ENCODE measurements around the gene POR. TPM values are rescaled to one million over a fixed set of nuclear protein-coding genes. Genes with fewer than 3 reads are reported as not detected.

The POR gene
- total and polyA plus RNA-seq, 2 of the 8 experiments (the other 6 are each of a cell fraction or from before 2014, with no cell fraction given), result 98.7 to 144 TPM

DNA sequence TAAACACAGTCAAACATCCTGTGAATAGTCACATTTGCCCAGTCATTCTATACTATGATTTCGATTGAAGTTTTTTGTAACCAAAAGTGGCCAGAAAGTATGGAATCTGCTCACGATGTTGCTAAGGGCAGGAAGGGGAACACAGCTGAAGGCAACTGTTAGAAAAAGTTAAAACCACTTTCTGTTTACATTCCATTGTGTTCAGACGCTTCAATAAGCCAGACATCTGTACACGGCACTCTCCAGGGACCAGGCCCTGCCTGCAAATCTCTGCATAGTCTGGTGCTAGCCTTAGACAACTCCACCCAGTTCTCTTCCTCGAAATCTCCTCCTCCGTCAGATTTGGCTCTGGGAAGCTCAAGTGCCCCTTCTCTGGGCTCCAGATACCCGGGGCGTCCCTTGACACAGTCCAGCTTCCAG lies 96.5 kb downstream of the POR start:
- ChIA-PET CTCF (ENCODE audit: partially characterized antibody) (interaction anchor here (0.8 to 5.3 kb wide), 4 partner anchors 9 to 145 kb away, joined by 3 to 43 read pairs (median 4); no protein-coding TSS in a partner anchor), POLR2A (ENCODE audit: partially characterized antibody) (interaction anchor here (0.6 to 1.5 kb wide), 3 partner anchors 35 to 96 kb away, joined by 3 to 8 read pairs (median 4); partner anchors contain the start of genes MDH2, POR and STYXL1)
- Histone ChIP-seq H3K4me1 (replicated peaks in 1 of 4; ENCODE audit: control insufficient read depth in 3 of 4, insufficient read depth in 4 of 4, low read length in 3 of 4) (no peaks in the 10 kb centered on the region), H2AK5ac (ENCODE audit: low read depth, low read length) (no peak overlapping the region), H2AFZ (ENCODE audit: low read length) (no peak overlapping the region), H2BK20ac (ENCODE audit: low read length) (no peak overlapping the region), H4K5ac (ENCODE audit: insufficient read length, low read depth, low read length) (no peak overlapping the region), H3K27ac (ENCODE audit: low read depth, low read length) (no peak overlapping the region), H3K79me2 (ENCODE audit: control insufficient read depth in 1 of 2, insufficient read depth in 2 of 2, low read length in 2 of 2) (no peaks in the 10 kb centered on the region), H3K23me2 (ENCODE audit: low read depth, low read length) (no peaks in the 10 kb centered on the region), H3K4ac (replicated peaks; ENCODE audit: insufficient read length, low read depth, low read length) (no peak overlapping the region), H2BK5ac (ENCODE audit: low read depth, low read length) (no peak overlapping the region), H2BK120ac (replicated peaks; ENCODE audit: low read depth, low read length) (no peak overlapping the region), H3K4me3 (ENCODE audit: extremely low read depth in 1 of 4, insufficient read depth in 2 of 4, low read depth in 3 of 4, low read length in 4 of 4) (no peak overlapping the region), H3K18ac (ENCODE audit: extremely low read depth, low read length) (no peak overlapping the region), H3K36me3 (ENCODE audit: control insufficient read depth in 2 of 4, insufficient read depth in 4 of 4, low read length in 3 of 4) (no peaks in the 10 kb centered on the region), H3K4me2 (ENCODE audit: insufficient read depth in 1 of 2, low read depth in 2 of 2, low read length in 2 of 2) (no peak overlapping the region), H4K91ac (replicated peaks; ENCODE audit: insufficient read length, low read length) (no peak overlapping the region), H4K8ac (ENCODE audit: extremely low read depth, insufficient read depth, low read length) (no peak overlapping the region), H3K79me1 (ENCODE audit: low read depth, low read length) (no peaks in the 10 kb centered on the region), H3K56ac (replicated peaks; ENCODE audit: insufficient read length, low read depth, low read length) (no peak overlapping the region), H3K23ac (ENCODE audit: insufficient read length) (no peak overlapping the region), H3K9ac (replicated peaks in 1 of 4; ENCODE audit: extremely low read depth in 1 of 4, low read depth in 3 of 4, low read length in 3 of 4) (no peak overlapping the region), H4K20me1 (replicated peaks in 1 of 2; ENCODE audit: control insufficient read depth in 1 of 2, insufficient read depth in 2 of 2, low read length in 2 of 2) (no peaks in the 10 kb centered on the region), H3K9me3 (ENCODE audit: insufficient read depth in 2 of 2, low read depth in 1 of 2, low read length in 1 of 2) (no peaks in the 10 kb centered on the region), H2BK15ac (ENCODE audit: low read length) (no peak overlapping the region), H3K14ac (ENCODE audit: insufficient read length) (no peak overlapping the region), H2BK12ac (ENCODE audit: low read depth, low read length) (no peak overlapping the region), H3K27me3 (replicated peaks in 1 of 4; ENCODE audit: control insufficient read depth in 3 of 4, extremely low read depth in 1 of 4, insufficient read depth in 3 of 4, low read length in 3 of 4) (no peaks in the 10 kb centered on the region)
- no peak for FAIRE-seq
- TF ChIP-seq TAF1 (IDR thresholded peaks at IDR 0.05; ENCODE audit: low read depth, low read length), result no peak
- no peak for TF ChIP-seq CTBP2 (IDR thresholded peaks at IDR 0.05; ENCODE audit: borderline replicate concordance, insufficient read depth, insufficient read length, low read length)
- WGBS, 2 experiments (ENCODE audit: extremely low coverage in 1 of 2, insufficient coverage in 1 of 2, insufficient read length in 1 of 2, insufficient replicate concordance in 2 of 2, low coverage in 1 of 2, low lambda C conversion rate in 2 of 2, missing lambda C conversion rate in 1 of 2), result 89% methylated on average over 8 of the region's 8 CpGs; no CpG with 5 or more reads in 1 of the 2 experiments
- DNase-seq (ENCODE audit: low read depth in 1 of 2, low spot score in 2 of 2), result no peak
